Peyer's patch (tissue), 4 donors: Measurements from ENCODE around the gene ETV4. TPM values are rescaled to one million over a fixed set of nuclear protein-coding genes. Genes with fewer than 3 reads are reported as not detected.
A peak's percentile ranks its signal among the peaks of the same experiment; 100 is the strongest.
"Not testable (repeated sequence)": the region's sequence is repeated elsewhere in the genome, so short reads cannot be mapped to it uniquely, and the experiment has no call there.

Source experiments
- DNase-seq, 3 donors: peaks; one replicate each; pipeline ENCODE4 v3.0.0-alpha.2; 2017 to 2019
- H3K27ac ChIP-seq, 4 donors: fragments of 200-600 bp; sonication (generic); one replicate each; pipeline ENCODE4 v1.5.1; 2016 to 2019
- H3K27me3 ChIP-seq, 2 donors: fragments of 200-600 bp; sonication (generic); one replicate each; pipeline ENCODE4 v1.5.1; 2019
- H3K36me3 ChIP-seq, 3 donors: fragments of 200-600 bp; sonication (generic); one replicate each; pipeline ENCODE4 v1.5.1; 2016 to 2019
- H3K4me1 ChIP-seq, 4 donors: fragments of 200-600 bp; sonication (generic); one replicate each; pipeline ENCODE4 v1.5.1; 2016 to 2019
- H3K4me3 ChIP-seq, 4 donors: fragments of 200-600 bp; sonication (generic); 1 replicate in 3 of 4; 2 replicates in 1 of 4; pipeline ENCODE4 v1.5.1; 2016 to 2019; ENCODE audit warnings: mild to moderate bottlenecking in 1 of 4
- H3K9me3 ChIP-seq, 4 donors: fragments of 200-600 bp; sonication (generic); one replicate each; pipeline ENCODE4 v1.5.1; 2016 to 2019; ENCODE audit warnings: mild to moderate bottlenecking in 1 of 4
- CTCF ChIP-seq, 6 experiments: fragments of 450-650 bp in 4 of 6; fragments of 200-600 bp in 2 of 6; sonication (generic) in 1 of 6; IDR thresholded peaks; one replicate each; pipeline ENCODE4 v1.5.1; 2017 to 2019; ENCODE audit warnings: antibody characterized with exemption in 6 of 6, mild to moderate bottlenecking in 3 of 6, moderate library complexity in 1 of 6
- POLR2A ChIP-seq, 2 donors: fragments of 450-650 bp; IDR thresholded peaks; one replicate each; pipeline ENCODE4 v1.5.1; 2017; ENCODE audit warnings: antibody characterized with exemption in 2 of 2, mild to moderate bottlenecking in 2 of 2, moderate library complexity in 2 of 2
- total RNA-seq, 4 donors: library from RNA; depleted of rRNA; stranded (reverse); fragments of >200 nt; gene quantifications; one replicate each; pipeline ENCODE4 v1.1.0, GENCODE V29; 2016

ETV4 gene
- total RNA-seq, 4 donors from 2014 or later, result 3.0 to 20.2 (median 9.3) TPM

GRCh38 chr17:43517161-43517560 lies 29.0 kb downstream of the ETV4 start:
- Histone ChIP-seq H3K36me3 (peaks cover 0 to 94% (median 0%) of the 10 kb centered on the region in 3 donors), H3K4me3 (no peak overlapping the region), H3K27me3 (no peaks in the 10 kb centered on the region), H3K9me3 (no peaks in the 10 kb centered on the region), H3K4me1 (no peaks in the 10 kb centered on the region), H3K27ac (peak overlapping the region in 1 of 4 donors; percentile 36)
- TF ChIP-seq POLR2A (IDR thresholded peaks at IDR 0.05) (no peak), CTCF (IDR thresholded peaks at IDR 0.05) (no peak)
- no peak for DNase-seq

- no peak overlapping the region for H3K4me3 ChIP-seq
- DNase-seq, result no peak
- peaks cover 0 to 93% (median 0%) of the 10 kb centered on the region in 3 donors for H3K36me3 ChIP-seq
- H3K27ac ChIP-seq, result no peak overlapping the region
- no peaks in the 10 kb centered on the region for H3K9me3 ChIP-seq
- H3K27me3 ChIP-seq, result no peaks in the 10 kb centered on the region
- H3K4me1 ChIP-seq, result no peaks in the 10 kb centered on the region
- TF ChIP-seq CTCF (IDR thresholded peaks at IDR 0.05) (no peak), POLR2A (IDR thresholded peaks at IDR 0.05) (no peak)
These were observed 30.5 kb downstream of the ETV4 start for GRCh38 chr17:43515656-43516055.

GRCh38 chr17:43511199-43511598 lies 34.9 kb downstream of the ETV4 start:
- not testable (repeated sequence) for H3K27ac ChIP-seq, DNase-seq, H3K27me3 ChIP-seq, H3K4me3 ChIP-seq, H3K9me3 ChIP-seq, H3K4me1 ChIP-seq
- H3K36me3 ChIP-seq, result peaks cover 0 to 93% (median 0%) of the 10 kb centered on the region in 3 donors

GRCh38 chr17:43509440-43509839 lies 36.7 kb downstream of the ETV4 start:
- H3K27me3 ChIP-seq, H3K9me3 ChIP-seq, H3K4me1 ChIP-seq, H3K4me3 ChIP-seq, DNase-seq, H3K27ac ChIP-seq: not testable (repeated sequence)
- H3K36me3 ChIP-seq, result peaks cover 0 to 99% (median 0%) of the 10 kb centered on the region in 3 donors

GRCh38 chr17:43490621-43491020 lies 55.5 kb downstream of the ETV4 start:
- H3K9me3 ChIP-seq, result no peaks in the 10 kb centered on the region
- H3K36me3 ChIP-seq, result peaks cover 0 to 63% (median 0%) of the 10 kb centered on the region in 3 donors
- TF ChIP-seq POLR2A (IDR thresholded peaks at IDR 0.05), result no peak
- TF ChIP-seq CTCF (IDR thresholded peaks at IDR 0.05), result no peak
- DNase-seq, result no peak
- peaks cover 0 to 12% (median 2%) of the 10 kb centered on the region in 4 donors for H3K4me1 ChIP-seq
- no peak overlapping the region for H3K4me3 ChIP-seq
- no peak overlapping the region for H3K27ac ChIP-seq
- H3K27me3 ChIP-seq, result no peaks in the 10 kb centered on the region

- Histone ChIP-seq H3K27ac (peak within 1 kb of the TSS; percentile 73 to 84 (median 82)), H3K9me3 (no peaks in the 10 kb centered on the region), H3K4me1 (peaks cover 0 to 28% (median 11%) of the 10 kb centered on the region in 4 donors), H3K36me3 (no peaks in the 10 kb centered on the region), H3K4me3 (peak within 1 kb of the TSS; percentile 67 to 83 (median 75)), H3K27me3 (no peaks in the 10 kb centered on the region)
- peak; percentile 71 to 82 for TF ChIP-seq POLR2A (IDR thresholded peaks at IDR 0.05)
- peak; percentile 100 for TF ChIP-seq CTCF (IDR thresholded peaks at IDR 0.05)
- DNase-seq, result peak; percentile 97 to 99 (median 99)
These were observed 62.2 kb downstream of the ETV4 start, which contains the start of gene DHX8 for GRCh38 chr17:43483674-43484551. Gene DHX8, plus strand, starts transcription at chr17:43483975. Its CDS starts 63 bp downstream, at chr17:43484038.
